Endodermal cell (in vitro differentiated cells): ENCODE data around the gene PACS1. TPM values are rescaled to one million over a fixed set of nuclear protein-coding genes. Genes with fewer than 3 reads are reported as not detected.

Source experiments
- DNase-seq: peaks from one replicate; pipeline ENCODE4 v3.0.0-alpha.2; 2017
- H3K27ac ChIP-seq: 2 replicates; pipeline ENCODE4 v1.5.1; 2013; ENCODE audit warnings: mild to moderate bottlenecking, low read depth, low read length, moderate library complexity
- H3K27me3 ChIP-seq: 2 replicates; pipeline ENCODE4 v1.6.1; 2013; ENCODE audit warnings: mild to moderate bottlenecking, low read length, moderate library complexity; ENCODE audit not compliant: insufficient read depth, control insufficient read depth, poor library complexity, severe bottlenecking
- H3K36me3 ChIP-seq: 2 replicates; pipeline ENCODE4 v1.7.0; 2013; ENCODE audit warnings: mild to moderate bottlenecking, low read length, moderate library complexity; ENCODE audit not compliant: control insufficient read depth, insufficient read depth
- H3K4me1 ChIP-seq: one replicate; pipeline ENCODE4 v1.7.0; 2013; ENCODE audit warnings: low read length; ENCODE audit not compliant: control insufficient read depth, insufficient read depth
- H3K4me3 ChIP-seq: 2 replicates; pipeline ENCODE4 v1.5.1; 2013; ENCODE audit warnings: mild to moderate bottlenecking, low read length, moderate library complexity
- H3K9ac ChIP-seq: 2 replicates; pipeline ENCODE4 v1.6.1; 2013; ENCODE audit warnings: mild to moderate bottlenecking, low read length, moderate library complexity; ENCODE audit not compliant: poor library complexity, severe bottlenecking; ENCODE audit errors: extremely low read depth
- H3K9me3 ChIP-seq: 2 replicates; pipeline ENCODE4 v1.6.1; 2013; ENCODE audit warnings: mild to moderate bottlenecking, low read length, moderate library complexity; ENCODE audit not compliant: control insufficient read depth
- H3K27ac Mint-ChIP-seq: 2 replicates; pipeline ENCODE4 v1.8.0; 2020; ENCODE audit warnings: mixed read lengths
- H3K27me3 Mint-ChIP-seq: 2 replicates; pipeline ENCODE4 v1.8.0; 2021; ENCODE audit warnings: mild to moderate bottlenecking, mixed read lengths; ENCODE audit not compliant: insufficient read depth
- H3K36me3 Mint-ChIP-seq: 2 replicates; pipeline ENCODE4 v1.8.0; 2020; ENCODE audit warnings: low read depth, mixed read lengths
- H3K4me1 Mint-ChIP-seq: 2 replicates; pipeline ENCODE4 v1.8.0; 2020; ENCODE audit warnings: mixed read lengths
- H3K4me3 Mint-ChIP-seq: 2 replicates; pipeline ENCODE4 v1.8.0; 2020; ENCODE audit warnings: mild to moderate bottlenecking, moderate library complexity, mixed read lengths
- H3K9me3 Mint-ChIP-seq: 2 replicates; pipeline ENCODE4 v1.8.0; 2020; ENCODE audit warnings: mild to moderate bottlenecking, mixed read lengths
- CTCF ChIP-seq: fragments of 200-600 bp; sonication (generic); conservative IDR thresholded peaks from 2 replicates; pipeline ENCODE4 v1.5.0; 2021; ENCODE audit warnings: antibody characterized with exemption, mild to moderate bottlenecking
- WGBS, 2 experiments: methylation state at CpG; one replicate each; pipeline versions ENCODE4 v1.1.5 to v1.1.7; 2013; ENCODE audit warnings: missing lambda C conversion rate in 2 of 2, mixed read lengths in 1 of 2; ENCODE audit not compliant: insufficient coverage in 1 of 2, insufficient read length in 1 of 2; 5-methylcytosine and 5-hydroxymethylcytosine counted together
- total RNA-seq, 2 donors: library from RNA; stranded (reverse); fragmentation: NEBNext Ultra II Directional in 1 of 2; extraction: Animal tissue kit (Norgen Biotek cat#: 25700) in 1 of 2; gene quantifications; 2 replicates in 1 of 2; 3 replicates in 1 of 2; pipeline ENCODE4 v1.2.1, GENCODE V29; 2021

The PACS1 gene
- total RNA-seq, 2 donors from 2014 or later, result 67.0 to 67.1 TPM

GRCh38 chr11:66225066-66225465, 155.0 kb downstream of the PACS1 start:
- no peak overlapping the region for H3K27ac Mint-ChIP-seq
- Histone ChIP-seq H3K4me1 (no peaks in the 10 kb centered on the region), H3K9ac (no peak overlapping the region), H3K27ac (no peak overlapping the region), H3K27me3 (no peaks in the 10 kb centered on the region), H3K9me3 (no peaks in the 10 kb centered on the region), H3K4me3 (no peak overlapping the region), H3K36me3 (peaks cover 57% of the 10 kb centered on the region)
- TF ChIP-seq CTCF, result no peak
- 86% methylated on average over 2 of the region's 2 CpGs for WGBS, 2 experiments
- H3K4me3 Mint-ChIP-seq, result no peak overlapping the region
- no peaks in the 10 kb centered on the region for H3K9me3 Mint-ChIP-seq
- peaks cover 39% of the 10 kb centered on the region for H3K36me3 Mint-ChIP-seq
- H3K27me3 Mint-ChIP-seq, result no peaks in the 10 kb centered on the region
- peaks cover 5% of the 10 kb centered on the region for H3K4me1 Mint-ChIP-seq
- DNase-seq, result no peak

GRCh38 chr11:66226101-66226500, 156.0 kb downstream of the PACS1 start:
- H3K27ac Mint-ChIP-seq, result no peak overlapping the region
- H3K27me3 Mint-ChIP-seq, result no peaks in the 10 kb centered on the region
- Histone ChIP-seq H3K36me3 (peaks cover 52% of the 10 kb centered on the region), H3K27me3 (no peaks in the 10 kb centered on the region), H3K9ac (no peak overlapping the region), H3K27ac (no peak overlapping the region), H3K4me3 (no peak overlapping the region), H3K9me3 (no peaks in the 10 kb centered on the region), H3K4me1 (no peaks in the 10 kb centered on the region)
- H3K36me3 Mint-ChIP-seq, result peaks cover 40% of the 10 kb centered on the region
- H3K4me1 Mint-ChIP-seq, result peaks cover 5% of the 10 kb centered on the region
- DNase-seq, result no peak
- TF ChIP-seq CTCF, result no peak
- H3K9me3 Mint-ChIP-seq, result no peaks in the 10 kb centered on the region
- H3K4me3 Mint-ChIP-seq, result no peak overlapping the region

GRCh38 chr11:66227700-66228099, 157.6 kb downstream of the PACS1 start:
- WGBS, 2 experiments, result 90 to 95% methylated on average over 5 of the region's 5 CpGs
- no peaks in the 10 kb centered on the region for H3K9me3 Mint-ChIP-seq

More at GRCh38 chr11:66227700-66228099, 157.6 kb downstream of the PACS1 start:
- Histone ChIP-seq H3K9me3 (no peaks in the 10 kb centered on the region), H3K36me3 (peaks cover 64% of the 10 kb centered on the region), H3K27ac (no peak overlapping the region), H3K9ac (no peak overlapping the region), H3K27me3 (no peaks in the 10 kb centered on the region), H3K4me1 (no peaks in the 10 kb centered on the region), H3K4me3 (no peak overlapping the region)
- peaks cover 3% of the 10 kb centered on the region for H3K4me1 Mint-ChIP-seq
- no peak overlapping the region for H3K4me3 Mint-ChIP-seq
- H3K36me3 Mint-ChIP-seq, result peaks cover 56% of the 10 kb centered on the region
- peak overlapping the region; percentile 23 for H3K27ac Mint-ChIP-seq
- DNase-seq, result no peak
- H3K27me3 Mint-ChIP-seq, result no peaks in the 10 kb centered on the region
- no peak for TF ChIP-seq CTCF
